Stimulated activated CD4-positive, alpha-beta T cell treated with anti-CD3 and anti-CD28 coated beads, Interleukin-1b, Interleukin-23, amount 100 ng/mL, for 24 hours (primary cell): ENCODE data around the gene PCDHB5.
"Not testable (repeated sequence)": the region's sequence is repeated elsewhere in the genome, so short reads cannot be mapped to it uniquely, and the experiment has no call there.

Experiments
- DNase-seq, 4 experiments: peaks; one replicate each; pipeline ENCODE4 v3.0.0-alpha.2; 2020; ENCODE audit warnings: low read depth in 4 of 4, low spot score in 1 of 4

The PCDHB5 gene

DNA sequence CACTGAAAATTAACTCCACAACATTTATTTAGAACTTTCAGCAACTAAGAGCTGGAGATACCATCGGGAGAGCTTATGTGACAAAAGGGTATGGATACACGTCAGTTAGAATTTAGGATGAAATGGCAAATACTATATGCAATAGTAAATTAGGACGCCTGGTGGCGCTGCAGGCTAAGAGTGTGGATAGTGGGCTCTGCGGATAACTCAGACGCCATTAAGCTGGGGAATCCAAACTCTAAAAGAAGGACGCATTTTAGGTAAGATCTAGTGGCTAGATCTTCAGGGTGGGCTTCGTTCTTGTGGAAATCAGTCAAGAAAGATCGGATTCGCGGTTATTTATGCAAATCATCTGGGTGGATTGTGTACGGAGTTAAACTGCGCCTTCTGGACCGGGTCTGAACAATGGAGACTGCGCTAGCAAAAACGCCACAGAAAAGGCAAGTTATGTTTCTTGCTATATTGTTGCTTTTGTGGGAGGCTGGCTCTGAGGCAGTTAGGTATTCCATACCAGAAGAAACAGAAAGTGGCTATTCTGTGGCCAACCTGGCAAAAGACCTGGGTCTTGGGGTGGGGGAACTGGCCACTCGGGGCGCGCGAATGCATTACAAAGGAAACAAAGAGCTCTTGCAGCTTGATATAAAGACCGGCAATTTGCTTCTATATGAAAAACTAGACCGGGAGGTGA lies at the start of gene PCDHB5:
PCDHB5 (plus strand) TSS at position 177 of the 688 bp plus-strand sequence; CDS start at position 406, 229 bp downstream.
- DNase-seq: no peak

DNA sequence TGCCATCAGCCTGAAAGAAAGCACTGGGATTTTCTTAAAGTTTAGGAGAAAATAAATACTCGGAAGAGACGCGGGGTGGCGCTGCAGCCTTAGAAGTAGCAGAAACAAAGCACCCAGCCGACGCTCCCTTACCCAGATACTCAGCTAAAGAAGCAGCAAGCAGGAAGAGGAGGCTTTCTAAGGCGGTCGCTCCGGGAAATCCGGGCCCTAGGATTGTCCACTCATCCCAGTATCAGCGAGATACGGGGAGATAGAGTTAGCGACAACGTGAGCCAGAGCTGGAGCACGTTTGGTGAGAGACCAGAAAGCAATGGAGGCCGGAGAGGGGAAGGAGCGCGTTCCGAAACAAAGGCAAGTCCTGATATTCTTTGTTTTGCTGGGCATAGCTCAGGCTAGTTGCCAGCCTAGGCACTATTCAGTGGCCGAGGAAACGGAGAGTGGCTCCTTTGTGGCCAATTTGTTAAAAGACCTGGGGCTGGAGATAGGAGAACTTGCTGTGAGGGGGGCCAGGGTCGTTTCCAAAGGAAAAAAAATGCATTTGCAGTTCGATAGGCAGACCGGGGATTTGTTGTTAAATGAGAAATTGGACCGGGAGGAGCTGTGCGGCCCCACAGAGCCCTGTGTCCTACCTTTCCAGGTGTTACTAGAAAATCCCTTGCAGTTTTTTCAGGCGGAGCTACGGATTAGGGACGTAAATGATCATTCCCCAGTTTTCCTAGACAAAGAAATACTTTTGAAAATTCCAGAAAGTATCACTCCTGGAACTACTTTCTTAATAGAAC lies 40.3 kb upstream of the PCDHB5 start, which contains the start of gene PCDHB2:
PCDHB2 (plus strand) TSS at position 135 of the 782 bp plus-strand sequence; CDS start at position 311, 176 bp downstream.
- DNase-seq: no peak

DNA sequence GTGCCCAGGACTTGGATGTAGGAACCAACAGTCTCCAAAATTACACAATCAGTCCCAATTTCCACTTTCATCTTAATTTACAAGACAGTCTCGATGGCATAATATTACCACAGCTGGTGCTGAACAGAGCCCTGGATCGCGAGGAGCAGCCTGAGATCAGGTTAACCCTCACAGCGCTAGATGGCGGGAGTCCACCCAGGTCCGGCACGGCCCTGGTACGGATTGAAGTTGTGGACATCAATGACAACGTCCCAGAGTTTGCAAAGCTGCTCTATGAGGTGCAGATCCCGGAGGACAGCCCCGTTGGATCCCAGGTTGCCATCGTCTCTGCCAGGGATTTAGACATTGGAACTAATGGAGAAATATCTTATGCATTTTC lies 39.8 kb upstream of the PCDHB5 start:
- DNase-seq: no peak

DNA sequence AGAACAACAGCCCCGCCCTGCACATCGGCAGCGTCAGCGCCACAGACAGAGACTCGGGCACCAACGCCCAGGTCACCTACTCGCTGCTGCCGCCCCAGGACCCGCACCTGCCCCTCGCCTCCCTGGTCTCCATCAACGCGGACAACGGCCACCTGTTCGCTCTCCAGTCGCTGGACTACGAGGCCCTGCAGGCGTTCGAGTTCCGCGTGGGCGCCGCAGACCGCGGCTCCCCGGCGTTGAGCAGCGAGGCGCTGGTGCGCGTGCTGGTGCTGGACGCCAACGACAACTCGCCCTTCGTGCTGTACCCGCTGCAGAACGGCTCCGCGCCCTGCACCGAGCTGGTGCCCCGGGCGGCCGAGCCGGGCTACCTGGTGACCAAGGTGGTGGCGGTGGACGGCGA lies 38.8 kb upstream of the PCDHB5 start:
- DNase-seq: not testable (repeated sequence)

DNA sequence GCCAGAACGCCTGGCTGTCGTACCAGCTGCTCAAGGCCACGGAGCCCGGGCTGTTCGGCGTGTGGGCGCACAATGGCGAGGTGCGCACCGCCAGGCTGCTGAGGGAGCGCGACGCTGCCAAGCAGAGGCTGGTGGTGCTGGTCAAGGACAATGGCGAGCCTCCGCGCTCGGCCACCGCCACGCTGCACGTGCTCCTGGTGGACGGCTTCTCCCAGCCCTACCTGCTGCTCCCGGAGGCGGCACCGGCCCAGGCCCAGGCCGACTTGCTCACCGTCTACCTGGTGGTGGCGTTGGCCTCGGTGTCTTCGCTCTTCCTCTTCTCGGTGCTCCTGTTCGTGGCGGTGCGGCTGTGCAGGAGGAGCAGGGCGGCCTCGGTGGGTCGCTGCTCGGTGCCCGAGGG lies 38.4 kb upstream of the PCDHB5 start:
- not testable (repeated sequence) for DNase-seq

DNA sequence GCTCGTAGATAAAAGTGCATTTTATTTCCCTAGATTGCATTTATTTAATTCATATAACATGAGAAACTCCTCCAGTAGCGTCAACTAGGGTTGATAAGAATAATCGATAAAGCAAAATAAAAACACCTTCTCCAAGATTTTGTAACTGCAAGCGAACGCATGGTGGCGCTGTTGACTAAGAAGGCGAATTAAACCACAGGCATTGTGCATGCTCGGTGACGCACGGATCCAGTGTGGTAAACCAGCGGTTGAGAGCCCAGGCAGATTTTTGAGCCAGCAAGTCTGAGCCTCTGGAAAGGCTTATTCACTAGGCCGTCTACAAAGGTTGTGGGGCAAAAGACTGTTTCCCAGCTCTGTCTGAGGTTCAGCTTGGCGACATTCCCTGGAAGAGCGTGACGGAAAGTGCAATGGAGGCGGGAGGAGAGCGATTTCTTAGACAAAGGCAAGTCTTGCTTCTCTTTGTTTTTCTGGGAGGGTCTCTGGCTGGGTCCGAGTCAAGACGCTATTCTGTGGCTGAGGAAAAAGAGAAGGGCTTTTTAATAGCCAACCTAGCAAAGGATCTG lies 34.7 kb upstream of the PCDHB5 start, which contains the start of gene PCDHB3:
PCDHB3 (plus strand) TSS at position 231 of the 563 bp plus-strand sequence; CDS start at position 408, 177 bp downstream.
- peak in 2 of 4 experiments; percentile 1 to 3 for DNase-seq

DNA sequence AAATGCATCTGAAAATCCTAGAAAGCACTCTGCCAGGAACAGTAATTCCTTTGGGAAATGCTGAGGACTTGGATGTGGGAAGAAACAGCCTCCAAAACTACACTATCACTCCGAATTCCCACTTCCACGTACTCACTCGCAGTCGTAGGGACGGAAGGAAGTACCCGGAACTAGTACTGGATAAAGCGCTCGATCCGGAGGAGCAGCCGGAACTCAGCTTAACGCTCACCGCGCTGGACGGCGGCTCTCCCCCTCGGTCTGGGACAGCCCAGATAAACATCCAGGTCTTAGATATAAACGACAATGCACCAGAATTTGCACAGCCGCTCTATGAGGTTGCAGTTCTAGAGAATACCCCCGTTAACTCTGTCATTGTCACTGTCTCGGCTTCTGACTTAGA lies 33.9 kb upstream of the PCDHB5 start:
- no peak for DNase-seq

DNA sequence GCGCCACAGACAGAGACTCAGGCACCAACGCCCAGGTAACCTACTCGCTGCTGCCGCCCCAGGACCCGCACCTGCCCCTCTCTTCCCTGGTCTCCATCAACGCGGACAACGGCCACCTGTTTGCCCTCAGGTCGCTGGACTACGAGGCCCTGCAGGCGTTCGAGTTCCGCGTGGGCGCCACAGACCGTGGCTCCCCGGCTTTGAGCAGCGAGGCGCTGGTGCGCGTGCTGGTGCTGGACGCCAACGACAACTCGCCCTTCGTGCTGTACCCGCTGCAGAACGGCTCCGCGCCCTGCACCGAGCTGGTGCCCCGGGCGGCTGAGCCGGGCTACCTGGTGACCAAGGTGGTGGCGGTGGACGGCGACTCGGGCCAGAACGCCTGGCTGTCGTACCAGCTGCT lies 32.9 kb upstream of the PCDHB5 start:
- DNase-seq: not testable (repeated sequence)

DNA sequence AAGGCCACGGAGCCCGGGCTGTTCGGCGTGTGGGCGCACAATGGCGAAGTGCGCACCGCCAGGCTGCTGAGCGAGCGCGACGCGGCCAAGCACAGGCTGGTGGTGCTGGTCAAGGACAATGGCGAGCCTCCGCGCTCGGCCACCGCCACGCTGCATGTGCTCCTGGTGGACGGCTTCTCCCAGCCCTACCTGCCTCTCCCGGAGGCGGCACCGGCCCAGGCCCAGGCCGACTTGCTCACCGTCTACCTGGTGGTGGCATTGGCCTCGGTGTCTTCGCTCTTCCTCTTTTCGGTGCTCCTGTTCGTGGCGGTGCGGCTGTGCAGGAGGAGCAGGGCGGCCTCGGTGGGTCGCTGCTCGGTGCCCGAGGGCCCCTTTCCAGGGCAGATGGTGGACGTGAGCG lies 32.5 kb upstream of the PCDHB5 start:
- not testable (repeated sequence) for DNase-seq

DNA sequence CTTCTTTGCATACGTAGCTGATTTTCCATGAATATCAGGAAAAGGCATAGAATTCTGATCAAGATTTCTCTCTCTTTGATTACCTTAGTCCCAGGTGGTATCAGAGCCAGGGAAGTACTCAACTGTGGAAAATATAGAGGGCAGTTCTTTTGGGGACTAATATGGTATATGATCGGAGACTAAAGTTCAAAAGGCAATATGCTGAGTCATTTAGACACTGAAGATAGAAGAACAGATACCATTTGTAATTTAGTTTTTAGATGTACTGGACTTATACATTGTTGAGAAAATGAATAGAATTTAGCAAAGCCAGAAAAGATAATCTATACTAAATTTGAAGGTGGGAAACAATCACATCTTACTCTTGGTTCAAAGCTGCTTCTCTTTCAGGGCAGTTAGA lies 29.7 kb upstream of the PCDHB5 start:
- DNase-seq: no peak

DNA sequence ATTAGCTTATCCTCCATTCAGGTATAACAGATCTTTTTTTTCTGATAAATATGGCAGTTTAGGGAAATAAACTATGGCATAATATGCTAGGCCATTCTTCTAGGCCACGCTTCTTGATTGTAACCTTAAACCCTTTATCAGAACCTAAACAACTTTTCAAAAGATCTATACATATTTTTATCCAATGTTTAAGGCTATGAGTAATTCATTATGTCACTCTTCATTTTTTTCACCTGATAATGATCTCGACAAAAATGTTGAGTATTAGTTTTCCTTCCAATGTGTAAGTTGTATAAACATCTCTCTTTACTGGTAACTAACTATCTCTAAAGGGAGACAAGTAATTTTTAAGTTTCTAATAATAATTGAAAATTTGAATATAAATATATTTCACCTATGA lies 15.8 kb upstream of the PCDHB5 start:
- DNase-seq: no peak

DNA sequence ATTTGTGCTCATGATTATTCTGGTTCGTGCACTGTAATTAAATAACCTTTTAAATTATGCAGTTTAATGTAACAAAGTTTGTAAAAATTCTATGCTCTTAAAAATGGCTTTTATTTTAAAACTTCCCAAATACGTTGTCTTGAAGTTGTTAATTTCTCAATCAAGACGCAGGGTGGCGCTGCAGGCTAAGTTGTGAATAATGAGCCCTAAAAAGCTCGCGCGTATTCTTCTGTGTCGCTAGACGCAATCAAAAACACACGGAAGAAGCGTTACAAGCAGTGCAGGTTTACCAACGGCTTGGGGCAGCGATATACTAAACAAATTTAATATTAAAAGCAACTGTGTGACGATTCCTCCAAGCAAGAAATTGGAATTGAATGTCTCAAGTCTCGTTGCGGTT lies 13.4 kb upstream of the PCDHB5 start, which contains the start of gene PCDHB4:
PCDHB4 (plus strand) TSS at position 256 of the 400 bp plus-strand sequence. CDS start 181 bp downstream, outside the sequence.
- DNase-seq: no peak

DNA sequence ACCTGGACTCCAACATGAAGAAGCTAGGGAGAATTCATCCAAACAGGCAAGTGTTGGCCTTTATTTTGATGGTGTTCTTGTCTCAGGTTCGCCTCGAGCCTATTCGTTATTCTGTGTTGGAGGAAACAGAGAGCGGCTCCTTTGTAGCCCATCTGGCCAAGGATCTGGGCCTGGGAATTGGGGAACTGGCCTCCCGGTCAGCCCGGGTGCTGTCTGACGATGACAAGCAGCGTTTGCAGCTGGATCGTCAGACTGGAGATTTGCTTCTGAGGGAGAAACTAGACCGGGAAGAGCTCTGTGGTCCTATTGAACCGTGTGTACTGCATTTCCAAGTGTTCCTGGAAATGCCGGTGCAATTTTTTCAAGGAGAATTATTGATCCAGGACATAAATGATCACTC lies 13.0 kb upstream of the PCDHB5 start:
- DNase-seq: no peak

DNA sequence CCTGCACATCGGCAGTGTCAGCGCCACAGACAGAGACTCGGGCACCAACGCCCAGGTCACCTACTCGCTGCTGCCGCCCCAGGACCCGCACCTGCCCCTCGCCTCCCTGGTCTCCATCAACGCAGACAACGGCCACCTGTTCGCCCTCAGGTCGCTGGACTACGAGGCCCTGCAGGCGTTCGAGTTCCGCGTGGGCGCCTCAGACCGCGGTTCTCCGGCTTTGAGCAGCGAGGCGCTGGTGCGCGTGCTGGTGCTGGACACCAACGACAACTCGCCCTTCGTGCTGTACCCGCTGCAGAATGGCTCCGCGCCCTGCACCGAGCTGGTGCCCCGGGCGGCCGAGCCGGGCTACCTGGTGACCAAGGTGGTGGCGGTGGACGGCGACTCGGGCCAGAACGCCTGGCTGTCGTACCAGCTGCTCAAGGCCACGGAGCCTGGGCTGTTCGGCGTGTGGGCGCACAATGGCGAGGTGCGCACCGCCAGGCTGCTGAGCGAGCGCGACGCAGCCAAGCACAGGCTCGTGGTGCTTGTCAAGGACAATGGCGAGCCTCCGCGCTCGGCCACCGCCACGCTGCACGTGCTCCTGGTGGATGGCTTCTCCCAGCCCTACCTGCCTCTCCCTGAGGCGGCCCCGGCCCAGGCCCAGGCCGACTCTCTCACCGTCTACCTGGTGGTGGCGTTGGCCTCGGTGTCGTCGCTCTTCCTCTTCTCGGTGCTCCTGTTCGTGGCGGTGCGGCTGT lies 11.4 kb upstream of the PCDHB5 start:
- DNase-seq: not testable (repeated sequence)

DNA sequence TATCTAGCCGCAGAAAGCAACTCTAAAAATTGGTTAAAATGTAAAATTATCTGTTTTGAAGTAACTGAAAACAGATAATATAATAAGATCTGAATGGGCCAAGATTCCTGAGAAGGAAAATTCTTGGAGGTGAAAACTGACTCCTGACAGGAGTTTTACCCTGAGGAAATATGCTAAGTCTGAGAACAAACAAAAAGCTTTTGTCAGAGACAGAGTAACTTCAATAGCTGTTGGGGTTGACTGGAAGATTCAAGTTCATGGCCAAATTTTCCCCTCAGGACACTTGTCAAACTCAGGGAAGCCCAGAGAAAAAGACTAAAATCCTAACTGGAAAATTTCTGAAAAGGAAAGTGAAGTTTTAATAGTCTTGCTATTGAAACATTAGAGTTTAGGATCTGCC lies 7.7 kb upstream of the PCDHB5 start:
- no peak for DNase-seq

DNA sequence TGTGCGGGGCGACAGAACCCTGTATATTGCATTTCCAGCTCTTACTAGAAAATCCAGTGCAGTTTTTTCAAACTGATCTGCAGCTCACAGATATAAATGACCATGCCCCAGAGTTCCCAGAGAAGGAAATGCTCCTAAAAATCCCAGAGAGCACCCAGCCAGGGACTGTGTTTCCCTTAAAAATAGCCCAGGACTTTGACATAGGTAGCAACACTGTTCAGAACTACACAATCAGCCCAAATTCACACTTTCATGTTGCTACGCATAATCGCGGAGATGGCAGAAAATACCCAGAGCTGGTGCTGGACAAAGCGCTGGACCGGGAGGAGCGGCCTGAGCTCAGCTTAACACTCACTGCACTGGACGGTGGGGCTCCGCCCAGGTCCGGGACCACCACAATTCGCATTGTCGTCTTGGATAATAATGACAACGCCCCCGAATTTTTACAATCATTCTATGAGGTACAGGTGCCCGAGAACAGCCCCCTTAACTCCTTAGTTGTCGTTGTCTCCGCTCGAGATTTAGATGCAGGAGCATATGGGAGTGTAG lies 786 bp downstream of the PCDHB5 start:
- no peak for DNase-seq

DNA sequence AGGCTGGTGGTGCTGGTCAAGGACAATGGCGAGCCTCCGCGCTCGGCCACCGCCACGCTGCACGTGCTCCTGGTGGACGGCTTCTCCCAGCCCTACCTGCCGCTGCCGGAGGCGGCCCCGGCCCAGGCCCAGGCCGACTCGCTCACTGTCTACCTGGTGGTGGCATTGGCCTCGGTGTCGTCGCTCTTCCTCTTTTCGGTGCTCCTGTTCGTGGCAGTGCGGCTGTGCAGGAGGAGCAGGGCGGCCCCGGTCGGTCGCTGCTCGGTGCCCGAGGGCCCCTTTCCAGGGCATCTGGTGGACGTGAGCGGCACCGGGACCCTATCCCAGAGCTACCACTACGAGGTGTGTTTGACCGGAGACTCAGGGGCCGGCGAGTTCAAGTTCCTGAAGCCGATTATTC lies 2.3 kb downstream of the PCDHB5 start:
- DNase-seq: not testable (repeated sequence)

DNA sequence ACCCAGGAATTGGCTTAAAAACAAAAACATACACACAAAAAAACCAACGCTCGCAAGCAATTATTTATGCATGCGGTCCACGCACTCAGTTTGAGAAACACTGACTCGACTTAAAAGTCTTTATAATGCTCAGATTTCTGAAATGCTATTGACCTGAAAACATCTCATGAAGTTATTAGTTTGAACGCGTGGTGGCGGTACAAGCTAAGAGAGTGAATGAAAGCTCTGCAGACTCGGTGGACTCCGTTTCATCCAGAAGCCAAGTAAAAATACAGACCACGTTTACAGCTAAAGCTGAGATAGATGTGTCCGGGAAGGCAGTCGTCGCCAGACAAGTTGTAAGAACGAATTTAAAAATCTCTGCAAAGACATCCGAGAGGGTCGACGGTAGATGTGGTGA lies 14.8 kb downstream of the PCDHB5 start, which contains the start of gene PCDHB6:
PCDHB6 (plus strand) TSS at position 246 of the 400 bp plus-strand sequence. CDS start 201 bp downstream, outside the sequence.
- no peak for DNase-seq

DNA sequence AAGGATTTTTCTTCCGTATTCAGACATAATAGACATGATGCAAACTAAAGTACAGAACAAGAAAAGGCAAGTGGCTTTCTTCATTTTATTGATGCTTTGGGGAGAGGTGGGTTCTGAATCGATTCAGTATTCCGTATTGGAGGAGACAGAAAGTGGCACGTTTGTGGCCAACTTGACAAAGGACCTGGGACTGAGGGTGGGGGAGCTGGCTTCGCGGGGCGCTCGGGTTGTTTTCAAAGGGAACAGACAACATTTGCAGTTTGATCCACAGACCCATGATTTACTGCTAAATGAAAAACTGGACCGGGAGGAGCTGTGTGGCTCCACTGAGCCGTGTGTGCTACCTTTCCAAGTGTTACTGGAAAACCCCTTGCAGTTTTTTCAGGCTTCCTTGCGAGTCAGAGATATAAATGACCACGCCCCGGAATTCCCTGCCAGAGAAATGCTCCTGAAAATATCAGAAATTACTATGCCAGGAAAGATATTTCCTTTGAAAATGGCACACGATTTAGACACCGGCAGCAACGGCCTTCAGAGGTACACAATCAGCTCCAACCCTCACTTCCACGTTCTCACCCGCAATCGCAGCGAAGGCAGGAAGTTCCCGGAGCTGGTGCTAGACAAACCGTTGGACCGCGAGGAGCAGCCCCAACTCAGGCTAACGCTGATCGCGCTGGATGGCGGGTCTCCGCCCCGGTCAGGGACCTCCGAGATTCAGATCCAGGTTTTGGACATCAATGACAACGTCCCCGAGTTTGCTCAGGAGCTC lies 15.4 kb downstream of the PCDHB5 start:
- DNase-seq: no peak

DNA sequence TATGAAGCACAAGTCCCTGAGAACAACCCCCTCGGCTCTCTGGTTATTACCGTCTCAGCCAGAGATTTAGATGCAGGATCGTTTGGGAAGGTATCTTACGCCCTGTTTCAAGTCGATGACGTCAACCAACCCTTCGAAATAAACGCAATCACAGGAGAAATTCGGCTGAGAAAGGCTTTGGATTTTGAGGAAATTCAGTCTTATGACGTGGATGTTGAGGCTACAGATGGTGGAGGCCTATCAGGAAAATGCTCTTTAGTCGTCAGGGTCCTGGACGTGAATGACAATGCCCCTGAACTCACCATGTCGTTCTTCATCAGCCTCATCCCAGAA lies 16.0 kb downstream of the PCDHB5 start:
- no peak for DNase-seq
